WTC11 (cell line): Measurements from ENCODE around the gene TM2D1. TPM values are rescaled to one million over a fixed set of nuclear protein-coding genes. Genes with fewer than 3 reads are reported as not detected.

Experiments used
- ATAC-seq: fragments of 200-7000 bp; cut with Tn5 transposase; 2 replicates; pipeline ENCODE4 v1.10.0; 2021; ENCODE audit warnings: mild to moderate bottlenecking, moderate library complexity
- CTCF ChIA-PET: fragments of 300-600 bp; sonication (Branson Sonifier 250); formaldehyde crosslinking; loops from one replicate; lab custom pipeline; 2021; ENCODE audit warnings: antibody characterized with exemption; lab: Charles Lee
- POLR2A ChIA-PET: fragments of 350-600 bp; sonication (Branson Sonifier 250); formaldehyde crosslinking; loops from one replicate; lab custom pipeline; 2021; ENCODE audit warnings: antibody characterized with exemption; lab: Charles Lee
- DNase-seq: peaks from one replicate; pipeline ENCODE4 v3.0.0; 2021; ENCODE audit warnings: low spot score
- H3K27ac Mint-ChIP-seq: 2 replicates; pipeline ENCODE4 v1.8.0; 2021; ENCODE audit warnings: mixed read lengths
- H3K27me3 Mint-ChIP-seq: 2 replicates; pipeline ENCODE4 v1.8.0; 2021; ENCODE audit warnings: low read depth, mild to moderate bottlenecking, moderate library complexity, mixed read lengths
- H3K36me3 Mint-ChIP-seq: 2 replicates; pipeline ENCODE4 v1.8.0; 2021; ENCODE audit warnings: mixed read lengths
- H3K4me1 Mint-ChIP-seq: 2 replicates; pipeline ENCODE4 v1.8.0; 2022; ENCODE audit warnings: mixed read lengths
- H3K4me3 Mint-ChIP-seq: 2 replicates; pipeline ENCODE4 v1.8.0; 2021; ENCODE audit warnings: mild to moderate bottlenecking, moderate library complexity, mixed read lengths
- H3K9me3 Mint-ChIP-seq: 2 replicates; pipeline ENCODE4 v1.8.0; 2021; ENCODE audit warnings: mixed read lengths
- CBFB ChIP-seq: sonication (generic); formaldehyde crosslinking; IDR thresholded peaks from 2 replicates; pipeline ENCODE4 v1.8.1; 2022; ENCODE audit warnings: mild to moderate bottlenecking, low read depth, missing genetic modification reagents
- CREB1 ChIP-seq: sonication (generic); formaldehyde crosslinking; IDR thresholded peaks from 2 replicates; pipeline ENCODE4 v1.8.0; 2023; ENCODE audit warnings: mild to moderate bottlenecking, missing genetic modification reagents
- CTCF ChIP-seq: fragments of 200-600 bp; IDR thresholded peaks from 2 replicates; pipeline ENCODE4 v1.8.0; 2022; ENCODE audit warnings: antibody characterized with exemption
- FOXK1 ChIP-seq: sonication (generic); formaldehyde crosslinking; IDR thresholded peaks from 2 replicates; pipeline ENCODE4 v1.8.0; 2022; ENCODE audit warnings: mild to moderate bottlenecking, moderate library complexity, missing genetic modification reagents
- KAT7 ChIP-seq: sonication (generic); formaldehyde crosslinking; IDR thresholded peaks from 2 replicates; pipeline ENCODE4 v1.8.1; 2023; ENCODE audit warnings: missing genetic modification reagents, mild to moderate bottlenecking, borderline replicate concordance
- MYBL2 ChIP-seq: sonication (generic); formaldehyde crosslinking; IDR thresholded peaks from 2 replicates; pipeline ENCODE4 v1.8.1; 2023; ENCODE audit warnings: mild to moderate bottlenecking, moderate library complexity, missing genetic modification reagents
- NFATC4 ChIP-seq: fragments of 250-450 bp; sonication (Bioruptor Pico); IDR thresholded peaks from 2 replicates; pipeline ENCODE4 v1.9.0; 2021; ENCODE audit warnings: mild to moderate bottlenecking
- NR2C2 ChIP-seq: sonication (generic); formaldehyde crosslinking; IDR thresholded peaks from 2 replicates; pipeline ENCODE4 v1.8.0; 2022; ENCODE audit warnings: mild to moderate bottlenecking, missing genetic modification reagents
- OVOL2 ChIP-seq: fragments of 250-450 bp; sonication (Bioruptor Pico); IDR thresholded peaks from 2 replicates; pipeline ENCODE4 v1.9.0; 2021; ENCODE audit warnings: mild to moderate bottlenecking, borderline replicate concordance
- SMAD4 ChIP-seq: sonication (generic); formaldehyde crosslinking; IDR thresholded peaks from 2 replicates; pipeline ENCODE4 v1.8.0; 2022; ENCODE audit warnings: mild to moderate bottlenecking, missing genetic modification reagents
- TEAD1 ChIP-seq: sonication (generic); formaldehyde crosslinking; IDR thresholded peaks from 2 replicates; pipeline ENCODE4 v1.8.0; 2022; ENCODE audit warnings: mild to moderate bottlenecking, missing genetic modification reagents
- TEAD4 ChIP-seq: sonication (generic); formaldehyde crosslinking; IDR thresholded peaks from 2 replicates; pipeline ENCODE4 v1.8.0; 2022; ENCODE audit warnings: mild to moderate bottlenecking, missing genetic modification reagents
- ZNF219 ChIP-seq: sonication (generic); formaldehyde crosslinking; IDR thresholded peaks from 2 replicates; pipeline ENCODE4 v1.8.0; 2023; ENCODE audit warnings: missing genetic modification reagents, mild to moderate bottlenecking, borderline replicate concordance
- ZNF263 ChIP-seq: sonication (generic); formaldehyde crosslinking; IDR thresholded peaks from 2 replicates; pipeline ENCODE4 v1.8.1; 2022; ENCODE audit warnings: low read depth, mild to moderate bottlenecking, moderate library complexity, missing genetic modification reagents
- ZNF416 ChIP-seq: fragments of 250-450 bp; sonication (Bioruptor Pico); IDR thresholded peaks from 2 replicates; pipeline ENCODE4 v1.9.0; 2021; ENCODE audit warnings: mild to moderate bottlenecking, inconsistent platforms
- ZNF425 ChIP-seq: fragments of 250-450 bp; sonication (Bioruptor Pico); conservative IDR thresholded peaks from 2 replicates; pipeline ENCODE4 v1.9.0; 2021; ENCODE audit warnings: mild to moderate bottlenecking
- ZNF512 ChIP-seq: sonication (generic); formaldehyde crosslinking; IDR thresholded peaks from 2 replicates; pipeline ENCODE4 v1.8.1; 2022; ENCODE audit warnings: missing genetic modification reagents, borderline replicate concordance
- ZNF532 ChIP-seq: fragments of 250-450 bp; sonication (Bioruptor Pico); IDR thresholded peaks from 2 replicates; pipeline ENCODE4 v1.9.0; 2021; ENCODE audit warnings: mild to moderate bottlenecking, borderline replicate concordance
- total RNA-seq: library from RNA; stranded (reverse); gene quantifications from 3 replicates; pipeline ENCODE4 v1.2.3, GENCODE V29; 2021

The TM2D1 gene
- total RNA-seq, 1 experiment from 2014 or later = 21.6 TPM

GRCh38 chr1:61659061-61659460 is 65.9 kb downstream of the TM2D1 start (continued):
- TF ChIP-seq ZNF532 (CRISPR knock-in tag) (no peak), TEAD1 (CRISPR knock-in tag) (no peak), MYBL2 (CRISPR knock-in tag) (no peak), CTCF (no peak), NR2C2 (CRISPR knock-in tag) (no peak), CREB1 (CRISPR knock-in tag) (no peak)

GRCh38 chr1:61655453-61655852 is 69.5 kb downstream of the TM2D1 start:
- ATAC-seq (no peak), DNase-seq (no peak)
- ChIA-PET POLR2A (no interaction called here), CTCF (interaction anchor here (2.3 kb wide), 1 partner anchor 14 kb away, joined by 11 read pairs; no protein-coding TSS in a partner anchor)
- Mint-ChIP-seq H3K27ac (no peak overlapping the region), H3K27me3 (no peaks in the 10 kb centered on the region), H3K36me3 (no peaks in the 10 kb centered on the region), H3K4me3 (no peak overlapping the region), H3K9me3 (no peaks in the 10 kb centered on the region; the same call in 1 of the 2 replicates), H3K4me1 (no peaks in the 10 kb centered on the region)
- no peak for TF ChIP-seq ZNF416 (CRISPR knock-in tag)
- TF ChIP-seq CBFB (CRISPR knock-in tag) = no peak
- TF ChIP-seq CTCF = no peak
- no peak for TF ChIP-seq OVOL2 (CRISPR knock-in tag)
- TF ChIP-seq ZNF425 = no peak
- TF ChIP-seq KAT7 (CRISPR knock-in tag) = no peak
- no peak for TF ChIP-seq ZNF219 (CRISPR knock-in tag)
- TF ChIP-seq TEAD4 (CRISPR knock-in tag) = no peak
- no peak for TF ChIP-seq ZNF263
- no peak for TF ChIP-seq NFATC4
- no peak for TF ChIP-seq ZNF512 (CRISPR knock-in tag)
- TF ChIP-seq FOXK1 = no peak
- TF ChIP-seq SMAD4 (CRISPR knock-in tag) = no peak
- TF ChIP-seq ZNF532 (CRISPR knock-in tag) = no peak
